ENCODE measurements around the gene FRAS1.
A peak's percentile ranks its signal among the peaks of the same experiment; 100 is the strongest.

The FRAS1 gene

DNA sequence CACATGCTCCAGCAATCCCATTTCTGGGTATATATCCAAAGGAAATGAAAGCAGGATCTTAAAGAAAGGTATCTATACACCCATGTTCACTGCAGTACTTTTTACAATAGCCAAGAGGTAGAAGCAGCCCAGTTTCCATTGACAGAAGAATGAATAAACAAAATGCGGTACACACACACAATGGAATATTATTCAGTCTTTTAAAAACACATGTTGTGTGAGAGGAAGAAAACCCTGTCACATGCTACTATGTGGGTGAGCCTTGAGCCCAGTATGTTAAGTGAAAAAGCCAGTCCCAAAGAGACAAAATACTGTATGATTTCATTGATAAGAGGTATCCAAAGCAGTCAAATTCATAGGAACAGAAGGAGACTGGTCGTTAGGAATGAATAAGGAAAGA is 500.7 kb downstream of the FRAS1 start:
- Mint-ChIP-seq H3K27me3 (no peaks in the 10 kb centered on the region), H3K9me3 (no peaks in the 10 kb centered on the region), H3K4me3 (no peak overlapping the region), H3K27ac (no peak overlapping the region), H3K4me1 (ENCODE audit: low read depth) (no peaks in the 10 kb centered on the region), H3K36me3 (ENCODE audit: low read depth) (no peaks in the 10 kb centered on the region)
- intact Hi-C loops (cut with micrococcal nuclease): no loop called here

DNA sequence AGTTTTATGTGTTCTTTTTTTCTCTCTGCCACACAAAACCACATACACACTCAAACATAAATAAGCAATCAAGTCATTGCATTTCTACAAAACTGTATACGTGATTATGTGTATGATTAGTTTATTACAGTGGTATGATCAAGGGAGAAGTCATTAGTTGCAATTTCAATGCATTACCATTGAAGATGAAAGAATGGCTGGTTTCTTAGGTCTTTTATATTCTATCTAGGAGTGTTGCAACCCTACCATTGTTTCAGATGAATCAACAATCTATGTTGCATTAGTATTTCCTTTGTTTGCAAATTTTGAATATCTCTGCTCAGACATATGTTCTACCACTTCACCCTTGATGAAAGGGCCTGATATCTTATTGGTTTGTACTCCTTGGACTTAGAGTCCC is 501.3 kb downstream of the FRAS1 start:
- H3K27me3 Mint-ChIP-seq: no peaks in the 10 kb centered on the region
- no peaks in the 10 kb centered on the region for H3K9me3 Mint-ChIP-seq
- H3K27ac Mint-ChIP-seq: no peak overlapping the region
- intact Hi-C loops (cut with micrococcal nuclease): no loop called here
- H3K4me1 Mint-ChIP-seq (ENCODE audit: low read depth): no peaks in the 10 kb centered on the region
- no peak overlapping the region for H3K4me3 Mint-ChIP-seq
- H3K36me3 Mint-ChIP-seq (ENCODE audit: low read depth): no peaks in the 10 kb centered on the region

DNA sequence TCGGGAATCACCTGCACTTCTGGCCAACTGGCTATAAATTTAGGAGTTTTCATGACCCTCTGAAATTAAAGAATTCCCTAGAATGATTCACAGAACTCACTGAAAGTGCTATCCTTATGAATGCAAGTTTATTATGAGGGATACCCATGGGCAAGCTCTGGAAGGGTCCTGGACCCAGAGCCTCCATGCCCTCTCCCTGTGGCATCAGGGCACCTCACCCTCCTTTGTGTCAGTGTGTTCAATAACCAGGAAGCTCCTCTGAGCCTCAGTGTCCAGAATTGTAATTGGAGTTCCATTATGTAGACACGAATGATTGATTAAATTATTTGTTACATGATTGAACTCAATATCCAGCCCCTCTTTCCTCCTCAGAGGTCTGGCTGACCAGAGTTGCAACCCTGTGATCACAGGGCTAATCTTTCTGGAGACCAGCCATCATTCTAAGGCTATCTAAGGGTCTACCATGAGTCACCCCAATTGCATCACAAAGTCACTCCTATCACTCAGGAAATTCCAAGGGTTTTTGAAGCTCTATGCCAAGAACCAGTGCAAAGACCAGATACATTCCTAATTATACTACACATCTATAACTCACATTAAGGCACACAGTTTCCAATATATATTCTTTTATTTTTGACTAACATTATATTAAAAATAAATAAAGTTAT is 503.3 kb downstream of the FRAS1 start:
- H3K9me3 Mint-ChIP-seq: no peaks in the 10 kb centered on the region
- no peak overlapping the region for H3K27ac Mint-ChIP-seq
- intact Hi-C loops (cut with micrococcal nuclease): no loop called here
- no peaks in the 10 kb centered on the region for H3K36me3 Mint-ChIP-seq (ENCODE audit: low read depth)
- no peak overlapping the region for H3K4me3 Mint-ChIP-seq
- no peaks in the 10 kb centered on the region for H3K4me1 Mint-ChIP-seq (ENCODE audit: low read depth)
- H3K27me3 Mint-ChIP-seq: no peaks in the 10 kb centered on the region

- no peaks in the 10 kb centered on the region for H3K36me3 Mint-ChIP-seq (ENCODE audit: low read depth)
- no peak overlapping the region for H3K27ac Mint-ChIP-seq
- no peaks in the 10 kb centered on the region for H3K9me3 Mint-ChIP-seq
- no peak overlapping the region for H3K4me3 Mint-ChIP-seq
- H3K4me1 Mint-ChIP-seq (ENCODE audit: low read depth): no peaks in the 10 kb centered on the region
- intact Hi-C loops (cut with micrococcal nuclease): no loop called here
- no peaks in the 10 kb centered on the region for H3K27me3 Mint-ChIP-seq
Measured at GRCh38 chr4:78561677-78562076, 504.6 kb downstream of the FRAS1 start.

- Mint-ChIP-seq H3K9me3 (no peaks in the 10 kb centered on the region), H3K36me3 (ENCODE audit: low read depth) (no peaks in the 10 kb centered on the region), H3K27me3 (no peaks in the 10 kb centered on the region), H3K4me1 (ENCODE audit: low read depth) (no peaks in the 10 kb centered on the region), H3K27ac (no peak overlapping the region), H3K4me3 (no peak overlapping the region)
- intact Hi-C loops (cut with micrococcal nuclease): no loop called here
Measured at GRCh38 chr4:78562687-78563086, 505.6 kb downstream of the FRAS1 start.

DNA sequence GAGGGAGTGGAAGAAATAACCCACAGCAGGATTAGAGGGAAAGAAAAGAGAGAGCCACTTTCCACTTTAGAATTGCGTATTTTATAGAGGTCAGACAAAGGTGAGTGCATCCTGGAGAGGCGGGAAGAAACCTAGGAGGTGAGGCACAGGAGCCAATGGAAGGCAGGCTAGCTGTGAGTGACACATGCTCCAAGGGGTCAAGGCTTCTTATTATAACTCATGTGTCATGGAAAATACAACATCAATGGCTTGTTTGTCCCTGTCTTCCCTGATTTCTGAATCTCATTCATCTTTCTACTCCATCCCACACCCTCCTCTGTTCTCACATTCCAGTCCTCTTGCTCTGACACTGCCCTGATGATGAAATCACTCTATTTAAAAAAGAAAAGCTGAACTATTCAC is 508.8 kb downstream of the FRAS1 start:
- Mint-ChIP-seq H3K4me1 (ENCODE audit: low read depth) (no peaks in the 10 kb centered on the region), H3K9me3 (no peaks in the 10 kb centered on the region), H3K4me3 (no peak overlapping the region), H3K27ac (no peak overlapping the region), H3K27me3 (no peaks in the 10 kb centered on the region), H3K36me3 (ENCODE audit: low read depth) (no peaks in the 10 kb centered on the region)
- intact Hi-C loops (cut with micrococcal nuclease): no loop called here

GRCh38 chr4:78566834-78567499 is 509.8 kb downstream of the FRAS1 start:
- H3K9me3 Mint-ChIP-seq: no peaks in the 10 kb centered on the region
- no peaks in the 10 kb centered on the region for H3K36me3 Mint-ChIP-seq (ENCODE audit: low read depth)
- no peak overlapping the region for H3K4me3 Mint-ChIP-seq
- no peak overlapping the region for H3K27ac Mint-ChIP-seq
- no peaks in the 10 kb centered on the region for H3K4me1 Mint-ChIP-seq (ENCODE audit: low read depth)
- H3K27me3 Mint-ChIP-seq: no peaks in the 10 kb centered on the region
- intact Hi-C loops (cut with micrococcal nuclease): no loop called here

GRCh38 chr4:78567500-78568060 is 510.5 kb downstream of the FRAS1 start:
- Mint-ChIP-seq H3K9me3 (no peaks in the 10 kb centered on the region), H3K36me3 (ENCODE audit: low read depth) (no peaks in the 10 kb centered on the region), H3K4me3 (no peak overlapping the region), H3K27ac (no peak overlapping the region), H3K27me3 (no peaks in the 10 kb centered on the region), H3K4me1 (ENCODE audit: low read depth) (no peaks in the 10 kb centered on the region)
- intact Hi-C loops (cut with micrococcal nuclease): no loop called here

- no peaks in the 10 kb centered on the region for H3K36me3 Mint-ChIP-seq (ENCODE audit: low read depth)
- no peaks in the 10 kb centered on the region for H3K4me1 Mint-ChIP-seq (ENCODE audit: low read depth)
- no peak overlapping the region for H3K4me3 Mint-ChIP-seq
- intact Hi-C loops (cut with micrococcal nuclease): no loop called here
- no peaks in the 10 kb centered on the region for H3K9me3 Mint-ChIP-seq
- no peak overlapping the region for H3K27ac Mint-ChIP-seq
- H3K27me3 Mint-ChIP-seq: no peaks in the 10 kb centered on the region
Measured at GRCh38 chr4:78568640-78569305, 511.6 kb downstream of the FRAS1 start.

- Mint-ChIP-seq H3K4me3 (no peak overlapping the region), H3K9me3 (no peaks in the 10 kb centered on the region), H3K36me3 (ENCODE audit: low read depth) (no peaks in the 10 kb centered on the region), H3K27me3 (no peaks in the 10 kb centered on the region), H3K4me1 (ENCODE audit: low read depth) (no peaks in the 10 kb centered on the region), H3K27ac (no peak overlapping the region)
- intact Hi-C loops (cut with micrococcal nuclease): no loop called here
Measured at GRCh38 chr4:78569306-78569821, 512.2 kb downstream of the FRAS1 start.

DNA sequence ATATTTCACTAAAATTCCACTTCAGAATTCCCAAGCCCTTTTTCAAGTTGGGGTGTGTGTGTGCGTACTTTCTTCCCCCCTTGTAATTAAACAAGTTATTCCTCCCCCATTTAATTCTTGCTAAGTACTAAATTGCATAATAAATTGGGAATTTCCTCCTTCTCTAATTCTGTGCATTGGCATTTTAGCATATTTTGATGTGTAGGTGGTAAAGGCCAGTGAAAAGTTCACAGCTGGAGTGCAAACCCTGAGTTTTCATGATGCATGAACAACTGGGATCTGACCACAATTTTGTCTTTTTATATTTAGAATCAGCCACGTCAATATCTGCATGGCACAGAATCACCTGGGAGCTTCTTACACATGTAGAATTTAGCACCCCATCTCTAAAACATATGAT is 513.0 kb downstream of the FRAS1 start:
- Mint-ChIP-seq H3K4me3 (no peak overlapping the region), H3K36me3 (ENCODE audit: low read depth) (no peaks in the 10 kb centered on the region), H3K27me3 (no peaks in the 10 kb centered on the region), H3K27ac (no peak overlapping the region), H3K9me3 (peaks cover 2% of the 10 kb centered on the region), H3K4me1 (ENCODE audit: low read depth) (no peaks in the 10 kb centered on the region)
- intact Hi-C loops (cut with micrococcal nuclease): no loop called here

DNA sequence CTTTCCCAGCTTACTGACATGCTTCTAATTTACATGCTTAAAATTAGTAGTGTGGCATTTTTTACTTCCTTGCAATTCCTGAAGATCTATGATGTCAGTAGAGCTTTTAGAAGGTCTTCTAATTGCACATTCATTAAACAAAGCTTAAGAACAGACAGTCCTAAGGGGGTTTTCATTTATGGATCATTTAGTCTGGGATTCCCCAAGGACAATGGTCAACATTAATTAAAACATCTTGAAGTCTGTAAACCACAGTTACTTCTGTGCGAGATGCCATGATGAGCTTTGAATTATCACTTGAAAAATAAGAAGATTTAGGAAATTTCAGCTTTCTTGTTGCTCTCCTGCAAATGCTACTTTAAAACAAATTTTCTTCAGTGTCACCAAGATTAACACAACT is 514.7 kb downstream of the FRAS1 start:
- H3K4me3 Mint-ChIP-seq: no peak overlapping the region
- no peaks in the 10 kb centered on the region for H3K27me3 Mint-ChIP-seq
- H3K36me3 Mint-ChIP-seq (ENCODE audit: low read depth): no peaks in the 10 kb centered on the region
- H3K27ac Mint-ChIP-seq: no peak overlapping the region
- no peaks in the 10 kb centered on the region for H3K4me1 Mint-ChIP-seq (ENCODE audit: low read depth)
- H3K9me3 Mint-ChIP-seq: peaks cover 11% of the 10 kb centered on the region
- intact Hi-C loops (cut with micrococcal nuclease): no loop called here

- intact Hi-C loops (cut with micrococcal nuclease): no loop called here
- no peak overlapping the region for H3K27ac Mint-ChIP-seq
- H3K4me3 Mint-ChIP-seq: no peak overlapping the region
- H3K4me1 Mint-ChIP-seq (ENCODE audit: low read depth): peaks cover 4% of the 10 kb centered on the region
- H3K36me3 Mint-ChIP-seq (ENCODE audit: low read depth): no peaks in the 10 kb centered on the region
- no peaks in the 10 kb centered on the region for H3K27me3 Mint-ChIP-seq
- H3K9me3 Mint-ChIP-seq: peaks cover 11% of the 10 kb centered on the region
Measured at GRCh38 chr4:78578674-78579425, 521.7 kb downstream of the FRAS1 start.

DNA sequence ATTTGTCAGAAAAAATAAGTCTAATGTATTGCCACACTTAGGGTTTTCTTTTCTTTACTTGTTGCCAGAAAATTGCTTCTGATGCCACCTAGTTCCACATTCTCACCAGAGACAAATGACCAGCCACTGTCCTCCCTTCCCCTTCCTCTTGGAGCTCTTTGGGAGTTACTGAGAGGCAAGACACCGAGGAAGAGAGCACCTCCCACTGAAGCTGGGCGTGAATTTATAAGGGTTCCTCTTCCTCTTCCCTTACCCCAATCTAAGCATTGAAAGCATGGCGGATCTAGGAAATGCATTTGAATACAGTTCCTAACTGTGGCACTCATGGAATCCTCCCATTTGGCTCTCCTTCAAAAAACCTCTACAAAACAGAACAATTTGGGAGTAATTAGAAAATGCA is 524.5 kb downstream of the FRAS1 start:
- Mint-ChIP-seq H3K4me1 (ENCODE audit: low read depth) (peaks cover 4% of the 10 kb centered on the region), H3K4me3 (no peak overlapping the region), H3K36me3 (ENCODE audit: low read depth) (no peaks in the 10 kb centered on the region), H3K27ac (peak overlapping the region; percentile 77), H3K9me3 (no peaks in the 10 kb centered on the region), H3K27me3 (no peaks in the 10 kb centered on the region)
- intact Hi-C loops (cut with micrococcal nuclease): no loop called here

All from dendritic cell treated with granulocyte-macrophage colony-stimulating factor and Interleukin-4, amounts not matched to agents 40 ng/mL and 50 ng/mL, for 4 days (primary cell).